Fibroblast of mammary gland (primary cell): ENCODE data around the gene FAF1.
"Not testable (repeated sequence)": the region's sequence is repeated elsewhere in the genome, so short reads cannot be mapped to it uniquely, and the experiment has no call there.

Experiments
- DNase-seq: peaks from one replicate; pipeline ENCODE4 v3.0.0-alpha.2; 2010; ENCODE audit warnings: low read depth
- H3K4me3 ChIP-seq: 2 replicates; pipeline ENCODE4 v1.5.1; 2011; ENCODE audit warnings: low read depth, mild to moderate bottlenecking, low read length, moderate library complexity; ENCODE audit not compliant: control insufficient read depth
- CTCF ChIP-seq: conservative IDR thresholded peaks from 2 replicates; pipeline ENCODE4 v1.5.1; 2011; ENCODE audit warnings: low read depth, low read length, inconsistent platforms; ENCODE audit not compliant: control insufficient read depth, insufficient read depth

FAF1 gene

GRCh38 chr1:50750021-50750619 lies 209.9 kb downstream of the FAF1 start:
- H3K4me3 ChIP-seq: no peak overlapping the region
- TF ChIP-seq CTCF: peak; percentile 59
- peak; percentile 51 for DNase-seq

DNA sequence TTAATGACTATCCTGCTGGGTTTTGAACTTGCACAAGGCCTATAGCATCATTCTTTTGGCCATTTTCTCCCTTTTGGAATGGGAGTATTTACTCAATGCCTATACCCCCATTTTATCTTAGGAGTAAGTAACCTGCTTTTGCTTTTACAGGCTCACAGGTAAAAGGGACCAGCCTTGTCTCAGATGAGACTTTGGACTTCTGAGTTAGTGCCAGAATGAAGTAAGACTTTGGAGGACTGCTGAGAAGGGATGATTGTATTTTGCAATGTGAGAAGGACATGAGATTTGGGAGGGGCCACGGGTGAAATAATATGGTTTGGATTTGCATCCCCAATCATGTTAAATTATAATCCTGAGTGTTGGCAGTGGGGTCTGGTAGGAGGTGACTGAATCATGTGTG lies 212.7 kb downstream of the FAF1 start:
- TF ChIP-seq CTCF: no peak
- DNase-seq: no peak
- no peak overlapping the region for H3K4me3 ChIP-seq

GRCh38 chr1:50742523-50742922 lies 217.5 kb downstream of the FAF1 start:
- H3K4me3 ChIP-seq: no peak overlapping the region
- peak; percentile 69 for DNase-seq
- TF ChIP-seq CTCF: no peak

DNA sequence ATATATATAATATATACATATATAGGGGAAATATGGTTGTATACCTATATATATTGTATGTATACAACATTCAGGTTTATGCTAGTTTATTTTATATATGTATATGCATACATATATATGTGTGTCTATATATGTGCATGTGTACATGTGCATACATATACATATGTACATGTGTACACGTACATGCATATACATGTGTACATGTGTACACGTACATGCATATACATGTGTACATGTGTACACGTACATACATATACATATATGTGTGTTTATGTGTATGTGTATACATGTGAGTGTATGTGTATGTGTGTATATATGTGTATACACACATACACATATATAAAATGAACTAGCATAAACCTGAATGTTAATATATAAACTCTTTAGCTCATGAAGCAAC lies 220.9 kb downstream of the FAF1 start:
- no peak overlapping the region for H3K4me3 ChIP-seq
- no peak for TF ChIP-seq CTCF
- DNase-seq: no peak

DNA sequence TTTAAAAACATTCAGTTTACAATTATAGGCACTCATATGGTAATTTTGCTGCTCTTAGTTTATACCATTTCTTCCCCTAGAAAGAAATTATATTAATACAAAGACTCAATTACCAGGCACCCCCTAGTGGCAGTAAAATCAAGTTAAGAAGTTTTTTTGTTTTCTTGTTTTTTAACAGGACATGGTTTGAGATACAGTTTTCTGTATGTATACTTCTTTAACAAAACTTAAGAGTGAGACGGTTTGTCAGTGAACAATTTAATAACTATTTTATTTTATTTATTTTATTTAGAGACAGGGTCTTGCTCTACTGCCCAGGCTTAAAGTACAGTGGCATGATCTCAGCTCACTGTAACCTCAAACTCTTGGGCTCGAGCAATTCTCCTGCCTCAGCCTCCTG lies 224.6 kb downstream of the FAF1 start:
- peak; percentile 44 for DNase-seq
- no peak overlapping the region for H3K4me3 ChIP-seq
- TF ChIP-seq CTCF: peak; percentile 55

DNA sequence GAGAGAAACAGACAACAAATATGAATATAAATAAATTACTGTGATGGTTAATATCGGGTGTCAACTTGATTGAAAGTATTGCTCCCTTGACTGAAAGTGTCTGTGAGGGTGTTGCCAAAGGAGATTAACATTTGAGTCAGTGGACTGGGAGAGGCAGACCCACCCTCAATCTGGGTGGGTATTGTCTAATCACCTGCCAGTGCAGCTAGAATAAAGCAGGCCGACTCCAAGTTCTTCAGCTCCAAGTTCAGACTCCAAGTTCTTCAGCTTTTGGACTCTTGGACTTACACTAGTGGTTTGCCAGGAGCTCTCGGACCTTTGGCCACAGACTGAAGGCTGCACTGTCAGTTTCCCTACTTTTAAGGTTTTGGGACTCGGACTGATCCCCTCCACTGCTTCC lies 232.5 kb downstream of the FAF1 start:
- DNase-seq: not testable (repeated sequence)

DNA sequence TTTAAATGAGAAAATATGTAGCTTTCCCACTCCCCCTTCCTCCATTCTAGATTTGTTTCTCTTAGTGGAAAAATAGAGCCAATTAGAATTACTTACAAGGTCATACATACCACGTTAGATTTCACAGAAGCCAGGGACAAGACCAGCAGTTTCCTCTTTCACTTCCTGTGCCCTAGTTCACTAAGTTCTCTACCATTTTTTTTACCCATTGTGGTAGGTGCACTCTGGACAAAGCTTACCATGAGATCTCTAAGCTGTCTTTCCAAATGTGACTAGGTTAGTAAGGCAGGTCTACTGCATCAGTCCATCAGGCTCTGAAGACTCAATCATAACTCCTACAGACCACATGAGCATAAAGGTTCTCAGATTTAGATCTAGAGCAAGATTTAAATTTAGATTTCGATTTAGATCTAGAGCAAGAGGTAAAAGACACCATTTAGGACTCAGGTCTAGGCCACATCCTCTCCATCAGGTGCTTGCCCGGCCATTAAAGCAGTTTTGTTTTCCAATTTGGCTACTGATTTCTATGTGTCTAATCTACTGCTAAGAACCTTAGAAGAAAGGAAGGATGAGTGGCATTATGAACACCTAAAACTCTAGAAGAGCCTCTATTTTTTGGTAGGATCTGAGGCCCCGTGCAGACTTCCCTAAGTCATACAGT lies 235.3 kb downstream of the FAF1 start:
- H3K4me3 ChIP-seq: no peak overlapping the region
- TF ChIP-seq CTCF: no peak
- no peak for DNase-seq

More for the DNA sequence above, 232.5 kb downstream of the FAF1 start:
- not testable (repeated sequence) for H3K4me3 ChIP-seq
